ENCODE measurements around the gene INO80C.

INO80C gene

DNA sequence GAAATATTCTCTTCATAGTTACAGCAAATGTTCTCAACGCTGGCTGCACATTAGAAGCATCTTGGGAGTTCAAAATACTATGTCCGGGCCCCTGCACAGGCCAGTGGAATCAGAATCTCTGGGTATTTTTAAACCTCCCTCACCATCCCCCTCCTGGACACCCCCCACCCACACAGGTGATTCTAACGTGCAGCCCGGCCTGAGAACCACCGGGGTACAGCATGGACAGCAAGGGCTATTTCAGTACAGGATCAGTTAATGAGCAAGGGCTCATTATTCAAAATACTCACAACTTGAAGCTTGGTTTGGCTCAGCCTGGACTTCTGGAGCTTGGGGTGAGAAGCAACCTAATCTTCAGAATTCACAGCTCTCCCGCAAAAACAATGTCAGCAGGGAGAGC lies 31.4 kb downstream of the INO80C start:
- TF ChIP-seq, protein P1, sequence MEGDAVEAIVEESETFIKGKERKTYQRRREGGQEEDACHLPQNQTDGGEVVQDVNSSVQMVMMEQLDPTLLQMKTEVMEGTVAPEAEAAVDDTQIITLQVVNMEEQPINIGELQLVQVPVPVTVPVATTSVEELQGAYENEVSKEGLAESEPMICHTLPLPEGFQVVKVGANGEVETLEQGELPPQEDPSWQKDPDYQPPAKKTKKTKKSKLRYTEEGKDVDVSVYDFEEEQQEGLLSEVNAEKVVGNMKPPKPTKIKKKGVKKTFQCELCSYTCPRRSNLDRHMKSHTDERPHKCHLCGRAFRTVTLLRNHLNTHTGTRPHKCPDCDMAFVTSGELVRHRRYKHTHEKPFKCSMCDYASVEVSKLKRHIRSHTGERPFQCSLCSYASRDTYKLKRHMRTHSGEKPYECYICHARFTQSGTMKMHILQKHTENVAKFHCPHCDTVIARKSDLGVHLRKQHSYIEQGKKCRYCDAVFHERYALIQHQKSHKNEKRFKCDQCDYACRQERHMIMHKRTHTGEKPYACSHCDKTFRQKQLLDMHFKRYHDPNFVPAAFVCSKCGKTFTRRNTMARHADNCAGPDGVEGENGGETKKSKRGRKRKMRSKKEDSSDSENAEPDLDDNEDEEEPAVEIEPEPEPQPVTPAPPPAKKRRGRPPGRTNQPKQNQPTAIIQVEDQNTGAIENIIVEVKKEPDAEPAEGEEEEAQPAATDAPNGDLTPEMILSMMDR (IDR thresholded peaks at IDR 0.05; ENCODE audit: low read depth, low read length, poor library complexity, severe bottlenecking): no peak
- TF ChIP-seq EZH2phosphoT487 (IDR thresholded peaks at IDR 0.05; ENCODE audit: borderline replicate concordance, low read length): no peak
- Histone ChIP-seq H3K27me3 (ENCODE audit: control insufficient read depth, low read length) (no peaks in the 10 kb centered on the region), H4K20me1 (ENCODE audit: control insufficient read depth, insufficient read depth, low read depth, low read length) (no peaks in the 10 kb centered on the region), H3K4me2 (ENCODE audit: low read length) (peak overlapping the region; percentile 51), H3K27ac (ENCODE audit: low read depth, low read length) (no peak overlapping the region), H3K36me3 (ENCODE audit: control insufficient read depth, low read length) (no peaks in the 10 kb centered on the region), H3K9me3 (ENCODE audit: control insufficient read depth, insufficient read depth, low read length) (no peaks in the 10 kb centered on the region), H3K4me1 (ENCODE audit: control insufficient read depth, low read length) (peaks cover 21% of the 10 kb centered on the region), H3F3A (ENCODE audit: control insufficient read depth, insufficient read depth) (no peaks in the 10 kb centered on the region), H3K79me2 (ENCODE audit: control insufficient read depth, low read length) (no peaks in the 10 kb centered on the region), H3K4me3 (ENCODE audit: low read length) (0 out of 2 replicates have a peak overlapping the region, but pooled peaks have one; percentile 34), H3K9me2 (replicated peaks; ENCODE audit: control insufficient read depth, low read length) (no peaks in the 10 kb centered on the region)

DNA sequence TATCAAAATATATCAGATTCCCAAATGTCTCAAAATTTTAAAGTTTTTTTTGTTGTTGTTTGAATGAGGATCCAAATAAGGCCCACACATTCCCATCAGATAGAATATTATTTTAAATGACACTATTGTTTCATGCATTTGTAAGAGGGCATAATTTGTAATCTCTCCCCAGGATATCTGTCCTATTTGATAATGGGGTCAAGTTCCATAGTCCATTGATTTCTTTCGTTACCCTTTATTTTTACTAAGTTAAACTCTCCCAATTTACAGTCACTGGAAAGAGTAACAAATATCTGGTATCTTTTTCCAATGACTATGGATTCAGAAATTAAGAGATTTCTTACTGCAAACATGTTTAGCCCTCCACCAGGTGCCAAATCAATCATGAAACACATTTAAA lies 32.4 kb downstream of the INO80C start:
- no peak for TF ChIP-seq EZH2phosphoT487 (IDR thresholded peaks at IDR 0.05; ENCODE audit: borderline replicate concordance, low read length)
- TF ChIP-seq, protein P1 (IDR thresholded peaks at IDR 0.05; ENCODE audit: low read depth, low read length, poor library complexity, severe bottlenecking): no peak
- Histone ChIP-seq H3K9me3 (ENCODE audit: control insufficient read depth, insufficient read depth, low read length) (no peaks in the 10 kb centered on the region), H3K79me2 (ENCODE audit: control insufficient read depth, low read length) (no peaks in the 10 kb centered on the region), H3K4me1 (ENCODE audit: control insufficient read depth, low read length) (peaks cover 21% of the 10 kb centered on the region), H3F3A (ENCODE audit: control insufficient read depth, insufficient read depth) (no peaks in the 10 kb centered on the region), H3K36me3 (ENCODE audit: control insufficient read depth, low read length) (no peaks in the 10 kb centered on the region), H3K4me2 (ENCODE audit: low read length) (no peak overlapping the region), H3K27ac (ENCODE audit: low read depth, low read length) (no peak overlapping the region), H3K27me3 (ENCODE audit: control insufficient read depth, low read length) (no peaks in the 10 kb centered on the region), H4K20me1 (ENCODE audit: control insufficient read depth, insufficient read depth, low read depth, low read length) (no peaks in the 10 kb centered on the region), H3K4me3 (ENCODE audit: low read length) (no peak overlapping the region), H3K9me2 (replicated peaks; ENCODE audit: control insufficient read depth, low read length) (no peaks in the 10 kb centered on the region)

DNA sequence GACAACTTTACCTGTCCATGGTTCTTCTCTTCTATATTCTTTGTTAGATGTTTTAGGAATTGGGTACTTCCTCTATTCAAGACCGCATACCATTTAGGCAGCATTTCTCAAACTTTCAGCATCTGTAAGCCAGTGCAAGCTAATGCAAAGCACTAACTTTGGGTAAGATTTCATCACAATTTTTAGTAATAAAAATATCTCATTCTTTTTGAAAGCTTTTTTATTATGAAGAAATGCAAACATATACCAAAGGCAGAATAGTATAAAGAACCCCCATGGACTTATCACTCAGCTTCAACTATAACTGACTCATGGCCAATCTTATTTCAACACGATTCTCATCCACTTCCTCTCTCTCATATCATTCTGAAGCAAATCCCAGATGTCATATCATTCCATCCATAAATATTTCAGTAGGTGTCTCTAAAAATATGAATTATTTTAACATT lies 32.9 kb downstream of the INO80C start:
- no peak overlapping the region for H3K4me3 ChIP-seq (ENCODE audit: low read length)
- TF ChIP-seq EZH2phosphoT487 (IDR thresholded peaks at IDR 0.05; ENCODE audit: borderline replicate concordance, low read length): no peak
- TF ChIP-seq, protein P1 (IDR thresholded peaks at IDR 0.05; ENCODE audit: low read depth, low read length, poor library complexity, severe bottlenecking): no peak
- H3K9me3 ChIP-seq (ENCODE audit: control insufficient read depth, insufficient read depth, low read length): no peaks in the 10 kb centered on the region
- no peak overlapping the region for H3K27ac ChIP-seq (ENCODE audit: low read depth, low read length)
- no peaks in the 10 kb centered on the region for H3K27me3 ChIP-seq (ENCODE audit: control insufficient read depth, low read length)
- peaks cover 21% of the 10 kb centered on the region for H3K4me1 ChIP-seq (ENCODE audit: control insufficient read depth, low read length)
- no peaks in the 10 kb centered on the region for H3K36me3 ChIP-seq (ENCODE audit: control insufficient read depth, low read length)
- H3K79me2 ChIP-seq (ENCODE audit: control insufficient read depth, low read length): no peaks in the 10 kb centered on the region
- no peaks in the 10 kb centered on the region for H4K20me1 ChIP-seq (ENCODE audit: control insufficient read depth, insufficient read depth, low read depth, low read length)
- no peak overlapping the region for H3K4me2 ChIP-seq (ENCODE audit: low read length)
- H3F3A ChIP-seq (ENCODE audit: control insufficient read depth, insufficient read depth): no peaks in the 10 kb centered on the region
- no peaks in the 10 kb centered on the region for H3K9me2 ChIP-seq (replicated peaks; ENCODE audit: control insufficient read depth, low read length)
